ENCODE results near the gene CHMP5.
A peak's percentile ranks its signal among the peaks of the same experiment; 100 is the strongest.

The CHMP5 gene

GRCh38 chr9:33223696-33224095 is 41.2 kb upstream of the CHMP5 start:
- peaks cover 0 to 24% (median 0%) of the 10 kb centered on the region in 3 experiments for H3K27me3 ChIP-seq (ENCODE audit: control insufficient read depth in 3 of 3, insufficient read depth in 3 of 3, low read depth in 1 of 3, low read length in 3 of 3)
- no peak overlapping the region for H2BK12ac ChIP-seq (ENCODE audit: low read length)
- H3K4me3 ChIP-seq (ENCODE audit: low read length in 2 of 2), result no peak overlapping the region
- H3K4me1 ChIP-seq (ENCODE audit: control insufficient read depth in 2 of 2, insufficient read depth in 1 of 2, low read depth in 1 of 2, low read length in 2 of 2), result no peaks in the 10 kb centered on the region
- no peak overlapping the region for H4K8ac ChIP-seq (ENCODE audit: low read depth, low read length)
- H3K9me3 ChIP-seq (replicated peaks in 1 of 2; ENCODE audit: control insufficient read depth in 2 of 2, insufficient read depth in 1 of 2, low read depth in 1 of 2, low read length in 2 of 2), result no peaks in the 10 kb centered on the region
- H3K14ac ChIP-seq (ENCODE audit: low read length), result no peak overlapping the region
- no peak for DNase-seq (ENCODE audit: low spot score)
- H3K9ac ChIP-seq (ENCODE audit: low read depth, low read length, poor library complexity), result no peak overlapping the region
- no peak overlapping the region for H3K4me2 ChIP-seq (ENCODE audit: insufficient read depth, low read length, poor library complexity, severe bottlenecking)
- no peak overlapping the region for H2AK5ac ChIP-seq (ENCODE audit: low read depth, low read length)
- no peak overlapping the region for H2BK15ac ChIP-seq (ENCODE audit: low read length)
- H4K91ac ChIP-seq (ENCODE audit: low read depth, low read length, poor library complexity), result no peak overlapping the region
- no peaks in the 10 kb centered on the region for H3K79me1 ChIP-seq (ENCODE audit: low read depth, low read length)
- H2BK5ac ChIP-seq (ENCODE audit: low read length), result no peak overlapping the region
- H2BK120ac ChIP-seq (ENCODE audit: low read depth, low read length), result no peak overlapping the region
- H2AFZ ChIP-seq (ENCODE audit: low read length), result no peak overlapping the region
- no CpG with 5 or more reads among the region's 1 CpG for WGBS, 2 donors (ENCODE audit: extremely low coverage in 2 of 2, insufficient read length in 2 of 2, insufficient replicate concordance in 1 of 2)
- no peak overlapping the region for H3K23ac ChIP-seq (ENCODE audit: low read depth, low read length, poor library complexity)
- no peak overlapping the region for H3K18ac ChIP-seq (ENCODE audit: low read length)
- H3K4ac ChIP-seq (ENCODE audit: low read length), result no peak overlapping the region
- H3K27ac ChIP-seq (replicated peaks; ENCODE audit: low read length), result no peak overlapping the region
- no peaks in the 10 kb centered on the region for H3K36me3 ChIP-seq (replicated peaks in 1 of 2; ENCODE audit: control insufficient read depth in 2 of 2, insufficient read depth in 2 of 2, low read length in 2 of 2)

- Histone ChIP-seq H4K91ac (ENCODE audit: low read depth, low read length, poor library complexity) (no peak overlapping the region), H2AK5ac (ENCODE audit: low read depth, low read length) (no peak overlapping the region), H3K79me1 (ENCODE audit: low read depth, low read length) (no peaks in the 10 kb centered on the region), H3K18ac (ENCODE audit: low read length) (no peak overlapping the region), H3K14ac (ENCODE audit: low read length) (no peak overlapping the region), H2BK5ac (ENCODE audit: low read length) (no peak overlapping the region), H2BK120ac (ENCODE audit: low read depth, low read length) (no peak overlapping the region), H3K9me3 (replicated peaks in 1 of 2; ENCODE audit: control insufficient read depth in 2 of 2, insufficient read depth in 1 of 2, low read depth in 1 of 2, low read length in 2 of 2) (no peaks in the 10 kb centered on the region), H3K4ac (ENCODE audit: low read length) (no peak overlapping the region), H2BK15ac (ENCODE audit: low read length) (no peak overlapping the region), H3K36me3 (replicated peaks in 1 of 2; ENCODE audit: control insufficient read depth in 2 of 2, insufficient read depth in 2 of 2, low read length in 2 of 2) (no peaks in the 10 kb centered on the region), H3K27ac (replicated peaks; ENCODE audit: low read length) (no peak overlapping the region), H3K23ac (ENCODE audit: low read depth, low read length, poor library complexity) (no peak overlapping the region), H2BK12ac (ENCODE audit: low read length) (no peak overlapping the region), H3K4me2 (ENCODE audit: insufficient read depth, low read length, poor library complexity, severe bottlenecking) (no peak overlapping the region), H2AFZ (ENCODE audit: low read length) (peak overlapping the region; percentile 67), H4K8ac (ENCODE audit: low read depth, low read length) (no peak overlapping the region), H3K27me3 (ENCODE audit: control insufficient read depth in 3 of 3, insufficient read depth in 3 of 3, low read depth in 1 of 3, low read length in 3 of 3) (peaks cover 0 to 23% (median 0%) of the 10 kb centered on the region in 3 experiments), H3K4me1 (ENCODE audit: control insufficient read depth in 2 of 2, insufficient read depth in 1 of 2, low read depth in 1 of 2, low read length in 2 of 2) (no peaks in the 10 kb centered on the region), H3K9ac (ENCODE audit: low read depth, low read length, poor library complexity) (no peak overlapping the region), H3K4me3 (ENCODE audit: low read length in 2 of 2) (no peak overlapping the region)
- peak; percentile 54 for DNase-seq (ENCODE audit: low spot score)
- no CpG with 5 or more reads among the region's 6 CpGs for WGBS, 2 donors (ENCODE audit: extremely low coverage in 2 of 2, insufficient read length in 2 of 2, insufficient replicate concordance in 1 of 2)
These were observed 39.3 kb upstream of the CHMP5 start for GRCh38 chr9:33225319-33226147.

- Histone ChIP-seq H3K27ac (replicated peaks; ENCODE audit: low read length) (no peak overlapping the region), H3K4me2 (ENCODE audit: insufficient read depth, low read length, poor library complexity, severe bottlenecking) (no peak overlapping the region), H2AFZ (ENCODE audit: low read length) (no peak overlapping the region), H3K18ac (ENCODE audit: low read length) (no peak overlapping the region), H4K91ac (ENCODE audit: low read depth, low read length, poor library complexity) (no peak overlapping the region), H3K27me3 (ENCODE audit: control insufficient read depth in 3 of 3, insufficient read depth in 3 of 3, low read depth in 1 of 3, low read length in 3 of 3) (peaks cover 0 to 14% (median 0%) of the 10 kb centered on the region in 3 experiments), H3K23ac (ENCODE audit: low read depth, low read length, poor library complexity) (no peak overlapping the region), H3K4me1 (ENCODE audit: control insufficient read depth in 2 of 2, insufficient read depth in 1 of 2, low read depth in 1 of 2, low read length in 2 of 2) (no peaks in the 10 kb centered on the region), H2BK15ac (ENCODE audit: low read length) (no peak overlapping the region), H2BK120ac (ENCODE audit: low read depth, low read length) (no peak overlapping the region), H2BK12ac (ENCODE audit: low read length) (no peak overlapping the region), H3K9ac (ENCODE audit: low read depth, low read length, poor library complexity) (no peak overlapping the region), H4K8ac (ENCODE audit: low read depth, low read length) (no peak overlapping the region), H3K4me3 (ENCODE audit: low read length in 2 of 2) (no peak overlapping the region), H3K79me1 (ENCODE audit: low read depth, low read length) (no peaks in the 10 kb centered on the region), H3K4ac (ENCODE audit: low read length) (no peak overlapping the region), H3K9me3 (replicated peaks in 1 of 2; ENCODE audit: control insufficient read depth in 2 of 2, insufficient read depth in 1 of 2, low read depth in 1 of 2, low read length in 2 of 2) (no peaks in the 10 kb centered on the region), H2BK5ac (ENCODE audit: low read length) (no peak overlapping the region), H3K14ac (ENCODE audit: low read length) (no peak overlapping the region), H3K36me3 (replicated peaks in 1 of 2; ENCODE audit: control insufficient read depth in 2 of 2, insufficient read depth in 2 of 2, low read length in 2 of 2) (no peaks in the 10 kb centered on the region), H2AK5ac (ENCODE audit: low read depth, low read length) (no peak overlapping the region)
- no peak for DNase-seq (ENCODE audit: low spot score)
- WGBS, 2 donors (ENCODE audit: extremely low coverage in 2 of 2, insufficient read length in 2 of 2, insufficient replicate concordance in 1 of 2), result no CpG with 5 or more reads among the region's 10 CpGs
These were observed 37.8 kb upstream of the CHMP5 start for GRCh38 chr9:33227008-33227398.

GRCh38 chr9:33227741-33228140 is 37.1 kb upstream of the CHMP5 start:
- Histone ChIP-seq H3K79me1 (ENCODE audit: low read depth, low read length) (no peaks in the 10 kb centered on the region), H3K27me3 (ENCODE audit: control insufficient read depth in 3 of 3, insufficient read depth in 3 of 3, low read depth in 1 of 3, low read length in 3 of 3) (peaks cover 0 to 17% (median 0%) of the 10 kb centered on the region in 3 experiments), H2AFZ (ENCODE audit: low read length) (no peak overlapping the region), H2AK5ac (ENCODE audit: low read depth, low read length) (no peak overlapping the region), H2BK15ac (ENCODE audit: low read length) (no peak overlapping the region), H3K9me3 (replicated peaks in 1 of 2; ENCODE audit: control insufficient read depth in 2 of 2, insufficient read depth in 1 of 2, low read depth in 1 of 2, low read length in 2 of 2) (no peaks in the 10 kb centered on the region), H3K18ac (ENCODE audit: low read length) (no peak overlapping the region), H3K4ac (ENCODE audit: low read length) (no peak overlapping the region), H3K4me2 (ENCODE audit: insufficient read depth, low read length, poor library complexity, severe bottlenecking) (no peak overlapping the region), H3K4me3 (ENCODE audit: low read length in 2 of 2) (no peak overlapping the region), H2BK5ac (ENCODE audit: low read length) (no peak overlapping the region), H3K23ac (ENCODE audit: low read depth, low read length, poor library complexity) (no peak overlapping the region), H3K4me1 (ENCODE audit: control insufficient read depth in 2 of 2, insufficient read depth in 1 of 2, low read depth in 1 of 2, low read length in 2 of 2) (no peaks in the 10 kb centered on the region), H2BK120ac (ENCODE audit: low read depth, low read length) (no peak overlapping the region), H2BK12ac (ENCODE audit: low read length) (no peak overlapping the region), H4K8ac (ENCODE audit: low read depth, low read length) (no peak overlapping the region), H4K91ac (ENCODE audit: low read depth, low read length, poor library complexity) (no peak overlapping the region), H3K9ac (ENCODE audit: low read depth, low read length, poor library complexity) (no peak overlapping the region), H3K27ac (replicated peaks; ENCODE audit: low read length) (no peak overlapping the region), H3K14ac (ENCODE audit: low read length) (no peak overlapping the region), H3K36me3 (replicated peaks in 1 of 2; ENCODE audit: control insufficient read depth in 2 of 2, insufficient read depth in 2 of 2, low read length in 2 of 2) (no peaks in the 10 kb centered on the region)
- no CpG with 5 or more reads among the region's 8 CpGs for WGBS, 2 donors (ENCODE audit: extremely low coverage in 2 of 2, insufficient read length in 2 of 2, insufficient replicate concordance in 1 of 2)
- DNase-seq (ENCODE audit: low spot score), result no peak

All from neuronal stem cell (in vitro differentiated cells).